Liver (tissue), 9 donors: ENCODE data around the gene MYO1B. TPM values are rescaled to one million over a fixed set of nuclear protein-coding genes. Genes with fewer than 3 reads are reported as not detected.
A peak's percentile ranks its signal among the peaks of the same experiment; 100 is the strongest.

Experiments used
- DNase-seq: peaks from one replicate; pipeline ENCODE4 v3.0.0-alpha.2; 2017; ENCODE audit warnings: low spot score
- H3K27ac ChIP-seq, 2 donors: one replicate each; pipeline ENCODE4 v1.7.0; 2013; ENCODE audit warnings: inconsistent platforms in 2 of 2, low read length in 2 of 2, control low read depth in 1 of 2, low read depth in 1 of 2, mild to moderate bottlenecking in 1 of 2
- H3K27me3 ChIP-seq, 4 donors: one replicate each; pipeline versions ENCODE4 v1.6.1 to v1.7.0; 2013; ENCODE audit warnings: low read length in 3 of 4, inconsistent platforms in 1 of 4, mild to moderate bottlenecking in 1 of 4, moderate library complexity in 1 of 4; ENCODE audit not compliant: control insufficient read depth in 4 of 4, insufficient read depth in 4 of 4
- H3K36me3 ChIP-seq, 4 donors: one replicate each; pipeline versions ENCODE4 v1.6.1 to v1.7.0; 2013; ENCODE audit warnings: low read length in 3 of 4, mild to moderate bottlenecking in 3 of 4, low read depth in 1 of 4, moderate library complexity in 1 of 4; ENCODE audit not compliant: control insufficient read depth in 4 of 4, insufficient read depth in 3 of 4
- H3K4me1 ChIP-seq, 4 donors: one replicate each; pipeline versions ENCODE4 v1.6.1 to v1.7.0; 2013; ENCODE audit warnings: low read length in 3 of 4, mild to moderate bottlenecking in 3 of 4, moderate library complexity in 1 of 4; ENCODE audit not compliant: control insufficient read depth in 4 of 4, insufficient read depth in 4 of 4
- H3K4me3 ChIP-seq, 3 donors: one replicate each; pipeline versions ENCODE4 v1.6.1 to v1.7.0; 2013; ENCODE audit warnings: low read length in 3 of 3, control low read depth in 1 of 3, low read depth in 1 of 3, mild to moderate bottlenecking in 1 of 3
- H3K9ac ChIP-seq, 2 donors: one replicate each; pipeline ENCODE4 v1.7.0; 2013; ENCODE audit warnings: low read length in 2 of 2, mild to moderate bottlenecking in 2 of 2, moderate library complexity in 2 of 2, control low read depth in 1 of 2, low read depth in 1 of 2
- H3K9me3 ChIP-seq, 4 donors: one replicate each; pipeline versions ENCODE4 v1.6.1 to v1.7.0; 2013; ENCODE audit warnings: low read length in 3 of 4; ENCODE audit not compliant: control insufficient read depth in 4 of 4
- EGR1 ChIP-seq, 2 donors: IDR thresholded peaks; 2 replicates each; pipeline ENCODE4 v1.6.1; 2016 to 2018; ENCODE audit warnings: antibody characterized with exemption in 2 of 2, low read depth in 2 of 2
- FOXA1 ChIP-seq: IDR thresholded peaks from 2 replicates; pipeline ENCODE4 v1.6.1; 2016; ENCODE audit warnings: antibody characterized with exemption
- FOXA2 ChIP-seq: IDR thresholded peaks from 2 replicates; pipeline ENCODE4 v1.6.1; 2016; ENCODE audit warnings: antibody characterized with exemption
- GABPA ChIP-seq, 2 donors: IDR thresholded peaks in 1 of 2; conservative IDR thresholded peaks in 1 of 2; 2 replicates each; pipeline ENCODE4 v1.6.1; 2016; ENCODE audit warnings: antibody characterized with exemption in 2 of 2, mild to moderate bottlenecking in 1 of 2, moderate library complexity in 1 of 2
- HNF4A ChIP-seq, 2 donors: conservative IDR thresholded peaks; 2 replicates each; pipeline ENCODE4 v1.6.1; 2016; ENCODE audit warnings: antibody characterized with exemption in 2 of 2, mild to moderate bottlenecking in 2 of 2
- HNF4G ChIP-seq: IDR thresholded peaks from 2 replicates; pipeline ENCODE4 v1.6.1; 2016; ENCODE audit warnings: antibody characterized with exemption
- JUND ChIP-seq, 2 donors: IDR thresholded peaks; 2 replicates each; pipeline ENCODE4 v1.6.1; 2016; ENCODE audit warnings: antibody characterized with exemption in 2 of 2
- NR2F2 ChIP-seq: IDR thresholded peaks from 2 replicates; pipeline ENCODE4 v1.6.1; 2016; ENCODE audit warnings: antibody characterized with exemption
- RAD21 ChIP-seq, 2 donors: IDR thresholded peaks; 2 replicates each; pipeline ENCODE4 v1.6.1; 2016; ENCODE audit warnings: antibody characterized with exemption in 2 of 2, mild to moderate bottlenecking in 2 of 2
- RXRA ChIP-seq, 2 donors: IDR thresholded peaks; 2 replicates each; pipeline ENCODE4 v1.6.1; 2017 to 2018; ENCODE audit warnings: antibody characterized with exemption in 2 of 2, mild to moderate bottlenecking in 1 of 2
- SP1 ChIP-seq: IDR thresholded peaks from 2 replicates; pipeline ENCODE4 v1.6.1; 2018; ENCODE audit warnings: antibody characterized with exemption, mild to moderate bottlenecking
- TAF1 ChIP-seq: conservative IDR thresholded peaks from 2 replicates; pipeline ENCODE4 v1.6.1; 2016; ENCODE audit warnings: antibody characterized with exemption, mild to moderate bottlenecking
- YY1 ChIP-seq: IDR thresholded peaks from 2 replicates; pipeline ENCODE4 v1.6.1; 2016; ENCODE audit warnings: antibody characterized with exemption, mild to moderate bottlenecking
- WGBS: extraction: QIAGEN DNeasy Blood & Tissue Kit; methylation state at CpG from one replicate; pipeline ENCODE4 v1.1.7; 2013; 5-methylcytosine and 5-hydroxymethylcytosine counted together
- polyA plus RNA-seq, 2 donors: library from polyadenylated mRNA; stranded (reverse) in 1 of 2; unstranded in 1 of 2; fragments of 200-250 nt in 1 of 2; fragments of >200 nt in 1 of 2; fragmentation: Nextera tagmentation in 1 of 2; extraction: Ambion mirVana in 1 of 2; gene quantifications; one replicate each; pipeline versions ENCODE4 v1.2.1 to v1.2.3, GENCODE V29; 2013 to 2015
- total RNA-seq, 2 donors: library from RNA; depleted of rRNA; stranded (reverse); fragments of >200 nt; gene quantifications; one replicate each; pipeline ENCODE4 v1.2.3, GENCODE V29; 2014
- TF ChIP-seq, protein P1 (sequence below): IDR thresholded peaks from 2 replicates; pipeline ENCODE4 v1.6.1; 2016; ENCODE audit warnings: antibody characterized with exemption
- TF ChIP-seq, protein P2 (sequence below): IDR thresholded peaks from 2 replicates; pipeline ENCODE4 v1.6.1; 2016; ENCODE audit warnings: antibody characterized with exemption
- TF ChIP-seq, protein P3 (sequence below): IDR thresholded peaks from 2 replicates; pipeline ENCODE4 v1.6.1; 2016; ENCODE audit warnings: antibody characterized with exemption, mild to moderate bottlenecking
- TF ChIP-seq, protein P4 (sequence below): IDR thresholded peaks from 2 replicates; pipeline ENCODE4 v1.6.1; 2016; ENCODE audit warnings: antibody characterized with exemption
- donor health status: healthy.
- donor health status: healthy.
- donor health status: healthy.
- donor health status: healthy.
- donor health status: healthy.

The MYO1B gene
- total and polyA plus RNA-seq, 4 donors, result 66.5 to 434 (median 117) TPM

- Histone ChIP-seq H3K9ac (no peak overlapping the region), H3K9me3 (no peaks in the 10 kb centered on the region), H3K36me3 (peaks cover 0 to 7% (median 0%) of the 10 kb centered on the region in 4 donors), H3K27ac (peak overlapping the region; percentile 53 to 57), H3K4me3 (no peak overlapping the region), H3K4me1 (peaks cover 0 to 3% (median 1%) of the 10 kb centered on the region in 4 donors), H3K27me3 (no peaks in the 10 kb centered on the region)
- no peak for DNase-seq
- WGBS, result 94% methylated on average over 4 of the region's 4 CpGs
- TF ChIP-seq NR2F2 (no peak), YY1 (no peak), RXRA (IDR thresholded peaks at IDR 0.05) (no peak), FOXA2 (no peak), RAD21 (IDR thresholded peaks at IDR 0.05) (no peak), SP1 (no peak), JUND (IDR thresholded peaks at IDR 0.05) (no peak), FOXA1 (no peak)
- TF ChIP-seq, protein P1, sequence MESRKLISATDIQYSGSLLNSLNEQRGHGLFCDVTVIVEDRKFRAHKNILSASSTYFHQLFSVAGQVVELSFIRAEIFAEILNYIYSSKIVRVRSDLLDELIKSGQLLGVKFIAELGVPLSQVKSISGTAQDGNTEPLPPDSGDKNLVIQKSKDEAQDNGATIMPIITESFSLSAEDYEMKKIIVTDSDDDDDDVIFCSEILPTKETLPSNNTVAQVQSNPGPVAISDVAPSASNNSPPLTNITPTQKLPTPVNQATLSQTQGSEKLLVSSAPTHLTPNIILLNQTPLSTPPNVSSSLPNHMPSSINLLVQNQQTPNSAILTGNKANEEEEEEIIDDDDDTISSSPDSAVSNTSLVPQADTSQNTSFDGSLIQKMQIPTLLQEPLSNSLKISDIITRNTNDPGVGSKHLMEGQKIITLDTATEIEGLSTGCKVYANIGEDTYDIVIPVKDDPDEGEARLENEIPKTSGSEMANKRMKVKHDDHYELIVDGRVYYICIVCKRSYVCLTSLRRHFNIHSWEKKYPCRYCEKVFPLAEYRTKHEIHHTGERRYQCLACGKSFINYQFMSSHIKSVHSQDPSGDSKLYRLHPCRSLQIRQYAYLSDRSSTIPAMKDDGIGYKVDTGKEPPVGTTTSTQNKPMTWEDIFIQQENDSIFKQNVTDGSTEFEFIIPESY, result no peak
Measured at GRCh38 chr2:191311156-191311555, 66.0 kb downstream of the MYO1B start.

DNA sequence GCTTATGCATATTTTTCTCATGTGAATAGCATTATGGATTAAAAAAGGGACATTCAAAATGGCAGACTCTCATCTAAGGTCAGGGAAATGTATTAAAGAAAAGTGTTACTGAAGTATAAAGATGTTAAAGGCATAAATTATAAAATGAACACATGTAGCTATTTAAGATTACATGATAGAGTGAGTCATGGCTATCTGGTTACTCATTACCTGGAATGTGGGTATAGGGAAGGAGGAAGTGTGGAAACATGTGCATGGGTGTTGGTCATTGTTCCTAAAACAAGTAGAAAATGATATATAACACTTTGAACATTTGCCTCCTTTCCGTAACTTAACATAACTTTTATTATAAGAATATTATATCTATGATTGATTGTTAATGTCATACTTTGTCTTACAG, 66.4 kb downstream of the MYO1B start:
- peaks cover 0 to 7% (median 0%) of the 10 kb centered on the region in 4 donors for H3K36me3 ChIP-seq
- DNase-seq, result no peak
- peaks cover 0 to 3% (median 1%) of the 10 kb centered on the region in 4 donors for H3K4me1 ChIP-seq
- peak overlapping the region; percentile 53 to 57 for H3K27ac ChIP-seq
- TF ChIP-seq SP1 (no peak), JUND (IDR thresholded peaks at IDR 0.05) (peak; percentile 68 to 74), GABPA (IDR thresholded peaks at IDR 0.05 in 1 of 2, conservative IDR thresholded peaks at IDR 0.05 in 1 of 2) (no peak), EGR1 (IDR thresholded peaks at IDR 0.05; ENCODE audit: low read depth in 2 of 2) (no peak), HNF4A (conservative IDR thresholded peaks at IDR 0.05) (no peak), FOXA1 (no peak), TAF1 (no peak), YY1 (no peak), HNF4G (no peak)
- TF ChIP-seq, protein P1, result no peak
- TF ChIP-seq, protein P2, sequence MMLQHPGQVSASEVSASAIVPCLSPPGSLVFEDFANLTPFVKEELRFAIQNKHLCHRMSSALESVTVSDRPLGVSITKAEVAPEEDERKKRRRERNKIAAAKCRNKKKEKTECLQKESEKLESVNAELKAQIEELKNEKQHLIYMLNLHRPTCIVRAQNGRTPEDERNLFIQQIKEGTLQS, result peak; percentile 54
- TF ChIP-seq, protein P3, sequence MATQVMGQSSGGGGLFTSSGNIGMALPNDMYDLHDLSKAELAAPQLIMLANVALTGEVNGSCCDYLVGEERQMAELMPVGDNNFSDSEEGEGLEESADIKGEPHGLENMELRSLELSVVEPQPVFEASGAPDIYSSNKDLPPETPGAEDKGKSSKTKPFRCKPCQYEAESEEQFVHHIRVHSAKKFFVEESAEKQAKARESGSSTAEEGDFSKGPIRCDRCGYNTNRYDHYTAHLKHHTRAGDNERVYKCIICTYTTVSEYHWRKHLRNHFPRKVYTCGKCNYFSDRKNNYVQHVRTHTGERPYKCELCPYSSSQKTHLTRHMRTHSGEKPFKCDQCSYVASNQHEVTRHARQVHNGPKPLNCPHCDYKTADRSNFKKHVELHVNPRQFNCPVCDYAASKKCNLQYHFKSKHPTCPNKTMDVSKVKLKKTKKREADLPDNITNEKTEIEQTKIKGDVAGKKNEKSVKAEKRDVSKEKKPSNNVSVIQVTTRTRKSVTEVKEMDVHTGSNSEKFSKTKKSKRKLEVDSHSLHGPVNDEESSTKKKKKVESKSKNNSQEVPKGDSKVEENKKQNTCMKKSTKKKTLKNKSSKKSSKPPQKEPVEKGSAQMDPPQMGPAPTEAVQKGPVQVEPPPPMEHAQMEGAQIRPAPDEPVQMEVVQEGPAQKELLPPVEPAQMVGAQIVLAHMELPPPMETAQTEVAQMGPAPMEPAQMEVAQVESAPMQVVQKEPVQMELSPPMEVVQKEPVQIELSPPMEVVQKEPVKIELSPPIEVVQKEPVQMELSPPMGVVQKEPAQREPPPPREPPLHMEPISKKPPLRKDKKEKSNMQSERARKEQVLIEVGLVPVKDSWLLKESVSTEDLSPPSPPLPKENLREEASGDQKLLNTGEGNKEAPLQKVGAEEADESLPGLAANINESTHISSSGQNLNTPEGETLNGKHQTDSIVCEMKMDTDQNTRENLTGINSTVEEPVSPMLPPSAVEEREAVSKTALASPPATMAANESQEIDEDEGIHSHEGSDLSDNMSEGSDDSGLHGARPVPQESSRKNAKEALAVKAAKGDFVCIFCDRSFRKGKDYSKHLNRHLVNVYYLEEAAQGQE, result no peak
- TF ChIP-seq, protein P4, sequence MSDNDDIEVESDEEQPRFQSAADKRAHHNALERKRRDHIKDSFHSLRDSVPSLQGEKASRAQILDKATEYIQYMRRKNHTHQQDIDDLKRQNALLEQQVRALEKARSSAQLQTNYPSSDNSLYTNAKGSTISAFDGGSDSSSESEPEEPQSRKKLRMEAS, result no peak
- H3K27me3 ChIP-seq, result no peaks in the 10 kb centered on the region
- 91% methylated on average over 1 of the region's 1 CpG for WGBS
- no peak overlapping the region for H3K4me3 ChIP-seq
- no peak overlapping the region for H3K9ac ChIP-seq
- H3K9me3 ChIP-seq, result no peaks in the 10 kb centered on the region
